OCI-LY3 (cell line): ENCODE measurements around the gene MYLK3.
A peak's percentile ranks its signal among the peaks of the same experiment; 100 is the strongest.
"Not testable (repeated sequence)": the region's sequence is repeated elsewhere in the genome, so short reads cannot be mapped to it uniquely, and the experiment has no call there.

Experiments
- H2AFZ ChIP-seq: fragments of 200-600, 300-600 bp; shearing (Covaris generic); 2 replicates; pipeline ENCODE4 v1.6.0; 2014; ENCODE audit warnings: antibody characterized with exemption, low read depth, low read length
- H3K27ac ChIP-seq: fragments of 200-600, 300-600 bp; sonication (generic); 2 replicates; pipeline ENCODE4 v1.5.1; 2014; ENCODE audit warnings: mild to moderate bottlenecking, low read length, moderate library complexity, mixed read lengths
- H3K27me3 ChIP-seq: fragments of 200-600, 300-600 bp; sonication (generic); 2 replicates; pipeline ENCODE4 v1.6.1; 2014; ENCODE audit warnings: low read depth, low read length, mixed read lengths
- H3K36me3 ChIP-seq: fragments of 200-600, 300-600 bp; sonication (generic); replicated peaks from 2 replicates; pipeline ENCODE3; 2014; ENCODE audit warnings: low read depth, low read length, mixed read lengths
- H3K4me1 ChIP-seq: fragments of 300-600, 200-600 bp; sonication (generic); 2 replicates; pipeline ENCODE4 v1.6.1; 2014; ENCODE audit warnings: low read length, mixed read lengths
- H3K4me2 ChIP-seq: fragments of 200-600, 300-600 bp; sonication (generic); 2 replicates; pipeline ENCODE4 v1.6.1; 2014; ENCODE audit warnings: low read length, mixed read lengths
- H3K4me3 ChIP-seq: fragments of 300-600, 200-600 bp; sonication (generic); 2 replicates; pipeline ENCODE4 v1.5.1; 2014; ENCODE audit warnings: antibody characterized with exemption, mild to moderate bottlenecking, low read length, moderate library complexity
- H3K79me2 ChIP-seq: fragments of 300-600, 200-600 bp; shearing (Covaris generic); 2 replicates; pipeline ENCODE4 v1.6.1; 2014; ENCODE audit warnings: mild to moderate bottlenecking, low read length, mixed read lengths
- H3K9ac ChIP-seq: fragments of 300-600, 200-600 bp; shearing (Covaris generic); 2 replicates; pipeline ENCODE4 v1.6.0; 2014; ENCODE audit warnings: mild to moderate bottlenecking, low read length, moderate library complexity
- H3K9me3 ChIP-seq: fragments of 200-600, 300-600 bp; shearing (Covaris generic); 2 replicates; pipeline ENCODE4 v1.6.1; 2014; ENCODE audit warnings: low read length, mixed read lengths; ENCODE audit not compliant: insufficient read depth
- H4K20me1 ChIP-seq: fragments of 200-600, 300-600 bp; sonication (generic); 2 replicates; pipeline ENCODE4 v1.6.1; 2016; ENCODE audit warnings: low read length, mixed read lengths; ENCODE audit not compliant: insufficient read depth
- EZH2phosphoT487 ChIP-seq: fragments of 200-600 bp; shearing (Covaris generic); IDR thresholded peaks from 2 replicates; pipeline ENCODE4 v1.6.1; 2018; ENCODE audit warnings: antibody characterized with exemption, mixed run types, low read depth
- TF ChIP-seq, protein P1 (sequence below): fragments of 200-600, 300-600 bp; sonication (generic); IDR thresholded peaks from 2 replicates; pipeline ENCODE4 v1.5.1; 2014; ENCODE audit warnings: antibody characterized with exemption, low read length, low read depth

MYLK3 gene

GRCh38 chr16:46688654-46689364 is 59.3 kb downstream of the MYLK3 start, which contains the start of gene VPS35:
Gene VPS35 (minus strand): TSS chr16:46689178. CDS start chr16:46689133, 45 bp downstream.
- Histone ChIP-seq H3K27ac (peak within 1 kb of the TSS; percentile 79), H4K20me1 (peaks cover 49% of the 10 kb centered on the region), H3K4me3 (peak within 1 kb of the TSS; percentile 83), H3K9me3 (no peaks in the 10 kb centered on the region), H3K79me2 (peaks cover 82% of the 10 kb centered on the region), H3K4me2 (peak within 1 kb of the TSS; percentile 87), H3K27me3 (no peaks in the 10 kb centered on the region), H3K9ac (peak within 1 kb of the TSS; percentile 86), H3K36me3 (peaks cover 20% of the 10 kb centered on the region), H2AFZ (peak within 1 kb of the TSS; percentile 73; the same call in 1 of the 2 replicates), H3K4me1 (peaks cover 31% of the 10 kb centered on the region)
- TF ChIP-seq, protein P1, sequence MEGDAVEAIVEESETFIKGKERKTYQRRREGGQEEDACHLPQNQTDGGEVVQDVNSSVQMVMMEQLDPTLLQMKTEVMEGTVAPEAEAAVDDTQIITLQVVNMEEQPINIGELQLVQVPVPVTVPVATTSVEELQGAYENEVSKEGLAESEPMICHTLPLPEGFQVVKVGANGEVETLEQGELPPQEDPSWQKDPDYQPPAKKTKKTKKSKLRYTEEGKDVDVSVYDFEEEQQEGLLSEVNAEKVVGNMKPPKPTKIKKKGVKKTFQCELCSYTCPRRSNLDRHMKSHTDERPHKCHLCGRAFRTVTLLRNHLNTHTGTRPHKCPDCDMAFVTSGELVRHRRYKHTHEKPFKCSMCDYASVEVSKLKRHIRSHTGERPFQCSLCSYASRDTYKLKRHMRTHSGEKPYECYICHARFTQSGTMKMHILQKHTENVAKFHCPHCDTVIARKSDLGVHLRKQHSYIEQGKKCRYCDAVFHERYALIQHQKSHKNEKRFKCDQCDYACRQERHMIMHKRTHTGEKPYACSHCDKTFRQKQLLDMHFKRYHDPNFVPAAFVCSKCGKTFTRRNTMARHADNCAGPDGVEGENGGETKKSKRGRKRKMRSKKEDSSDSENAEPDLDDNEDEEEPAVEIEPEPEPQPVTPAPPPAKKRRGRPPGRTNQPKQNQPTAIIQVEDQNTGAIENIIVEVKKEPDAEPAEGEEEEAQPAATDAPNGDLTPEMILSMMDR, result no peak
- no peak for TF ChIP-seq EZH2phosphoT487

DNA sequence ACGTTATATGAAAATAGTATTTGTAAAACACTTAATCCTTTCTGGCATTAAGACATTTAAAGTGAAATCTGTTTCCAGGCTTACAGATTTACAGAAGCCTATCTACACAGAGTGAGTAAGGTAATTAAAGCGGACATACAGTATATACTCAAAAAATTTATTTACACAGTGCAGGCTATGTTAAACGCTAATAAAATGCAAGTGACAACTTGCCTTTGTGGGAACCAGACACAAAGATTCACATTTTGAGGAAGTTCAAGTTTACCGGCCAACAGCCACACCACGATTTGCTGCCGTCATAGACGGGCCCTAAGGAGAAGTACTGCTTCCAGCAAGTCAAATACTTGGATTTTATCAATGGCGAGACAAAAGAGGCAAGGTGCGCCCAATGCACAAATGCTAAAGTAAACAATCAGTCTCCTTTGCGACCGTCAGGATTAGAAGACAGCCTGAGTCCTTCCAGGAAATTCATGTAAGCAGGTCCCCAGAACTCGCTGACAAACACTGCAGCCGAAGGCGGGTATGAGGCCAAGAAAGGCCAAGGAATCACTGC is 60.0 kb downstream of the MYLK3 start:
- Histone ChIP-seq H3K4me2 (peak overlapping the region; percentile 66), H3K4me3 (peak overlapping the region; percentile 83), H3K79me2 (peaks cover 88% of the 10 kb centered on the region), H3K36me3 (peaks cover 16% of the 10 kb centered on the region), H3K27ac (peak overlapping the region; percentile 45), H3K9ac (peak overlapping the region; percentile 65), H3K9me3 (no peaks in the 10 kb centered on the region), H3K4me1 (peaks cover 31% of the 10 kb centered on the region), H3K27me3 (no peaks in the 10 kb centered on the region), H2AFZ (peak overlapping the region; percentile 73; the same call in 1 of the 2 replicates), H4K20me1 (peaks cover 50% of the 10 kb centered on the region)
- no peak for TF ChIP-seq EZH2phosphoT487
- TF ChIP-seq, protein P1, result peak; percentile 17; the same call in 1 of the 2 replicates

GRCh38 chr16:46687486-46687885 is 60.7 kb downstream of the MYLK3 start:
- Histone ChIP-seq H3K27ac (no peak overlapping the region), H3K9me3 (no peaks in the 10 kb centered on the region), H3K4me3 (peak overlapping the region; percentile 83), H3K4me2 (peak overlapping the region; percentile 66), H2AFZ (no peak overlapping the region), H3K9ac (peak overlapping the region; percentile 65; the same call in 1 of the 2 replicates), H3K4me1 (peaks cover 31% of the 10 kb centered on the region), H4K20me1 (peaks cover 50% of the 10 kb centered on the region), H3K79me2 (peaks cover 89% of the 10 kb centered on the region), H3K27me3 (no peaks in the 10 kb centered on the region), H3K36me3 (peaks cover 11% of the 10 kb centered on the region)
- no peak for TF ChIP-seq EZH2phosphoT487
- TF ChIP-seq, protein P1, result no peak

- peak overlapping the region; percentile 83; the same call in 1 of the 2 replicates for H3K4me3 ChIP-seq
- peaks cover 27% of the 10 kb centered on the region for H3K4me1 ChIP-seq
- H4K20me1 ChIP-seq, result peaks cover 50% of the 10 kb centered on the region
- H2AFZ ChIP-seq, result no peak overlapping the region
- H3K9ac ChIP-seq, result no peak overlapping the region
- peaks cover 83% of the 10 kb centered on the region for H3K79me2 ChIP-seq
- TF ChIP-seq EZH2phosphoT487, result no peak
- H3K27ac ChIP-seq, result no peak overlapping the region
- peak overlapping the region; percentile 66; the same call in 1 of the 2 replicates for H3K4me2 ChIP-seq
- no peaks in the 10 kb centered on the region for H3K27me3 ChIP-seq
- peaks cover 7% of the 10 kb centered on the region for H3K36me3 ChIP-seq
- no peaks in the 10 kb centered on the region for H3K9me3 ChIP-seq
Observed at GRCh38 chr16:46686815-46687473, 61.2 kb downstream of the MYLK3 start.

DNA sequence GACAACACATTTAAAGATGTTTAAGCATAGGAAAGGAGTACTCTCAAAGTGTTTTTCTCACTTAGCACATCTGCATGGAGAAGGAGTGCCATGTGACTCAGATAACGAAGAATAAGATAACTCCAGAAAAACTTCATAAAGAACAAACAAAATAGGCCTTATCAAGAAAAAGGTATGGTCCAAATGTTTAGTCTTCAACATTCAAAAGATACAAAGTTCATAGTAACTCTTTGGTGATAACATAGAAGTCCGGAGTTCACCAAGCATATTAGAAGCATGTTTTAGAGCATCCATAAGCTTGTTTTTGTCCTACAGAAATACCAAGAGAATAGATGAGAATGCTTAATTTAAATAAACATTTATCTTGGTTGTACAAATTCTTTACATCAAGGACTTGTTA is 66.3 kb downstream of the MYLK3 start:
- not testable (repeated sequence) for H3K4me2 ChIP-seq, H3K9ac ChIP-seq, H3K36me3 ChIP-seq, H3K4me3 ChIP-seq, H3K9me3 ChIP-seq, H3K4me1 ChIP-seq, H2AFZ ChIP-seq, H3K27ac ChIP-seq, H3K27me3 ChIP-seq
- Histone ChIP-seq H3K79me2 (peaks cover 38% of the 10 kb centered on the region), H4K20me1 (peaks cover 25% of the 10 kb centered on the region)

DNA sequence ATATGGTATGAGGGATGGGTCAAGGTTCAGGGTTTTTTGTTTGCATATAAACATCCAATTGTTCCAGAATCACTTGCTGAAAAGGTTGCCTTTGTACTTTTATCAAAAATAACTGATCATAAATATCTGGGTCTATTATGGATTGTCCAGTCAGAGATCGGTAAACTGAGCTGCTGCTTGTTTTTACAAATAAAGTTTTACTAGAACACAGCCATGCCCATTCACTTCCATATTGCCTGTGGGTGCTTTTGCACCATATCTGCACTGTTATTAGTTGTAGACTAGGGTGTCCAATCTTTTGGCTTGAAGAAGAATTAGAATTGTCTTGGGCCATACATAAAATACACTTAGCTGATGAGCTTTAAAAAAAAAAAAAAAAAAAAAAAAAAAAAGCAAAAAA is 70.2 kb downstream of the MYLK3 start:
- H3K4me3 ChIP-seq, H3K79me2 ChIP-seq, H3K27me3 ChIP-seq, H2AFZ ChIP-seq, H3K27ac ChIP-seq, H3K9ac ChIP-seq, H3K4me1 ChIP-seq, H4K20me1 ChIP-seq, H3K36me3 ChIP-seq, H3K4me2 ChIP-seq, H3K9me3 ChIP-seq: not testable (repeated sequence)
